Measurements from ENCODE around the gene ZFAND3. TPM values are rescaled to one million over a fixed set of nuclear protein-coding genes. Genes with fewer than 3 reads are reported as not detected.

The ZFAND3 gene
- total and polyA plus RNA-seq, 8 donors = 19.8 to 164 (median 37.3) TPM

DNA sequence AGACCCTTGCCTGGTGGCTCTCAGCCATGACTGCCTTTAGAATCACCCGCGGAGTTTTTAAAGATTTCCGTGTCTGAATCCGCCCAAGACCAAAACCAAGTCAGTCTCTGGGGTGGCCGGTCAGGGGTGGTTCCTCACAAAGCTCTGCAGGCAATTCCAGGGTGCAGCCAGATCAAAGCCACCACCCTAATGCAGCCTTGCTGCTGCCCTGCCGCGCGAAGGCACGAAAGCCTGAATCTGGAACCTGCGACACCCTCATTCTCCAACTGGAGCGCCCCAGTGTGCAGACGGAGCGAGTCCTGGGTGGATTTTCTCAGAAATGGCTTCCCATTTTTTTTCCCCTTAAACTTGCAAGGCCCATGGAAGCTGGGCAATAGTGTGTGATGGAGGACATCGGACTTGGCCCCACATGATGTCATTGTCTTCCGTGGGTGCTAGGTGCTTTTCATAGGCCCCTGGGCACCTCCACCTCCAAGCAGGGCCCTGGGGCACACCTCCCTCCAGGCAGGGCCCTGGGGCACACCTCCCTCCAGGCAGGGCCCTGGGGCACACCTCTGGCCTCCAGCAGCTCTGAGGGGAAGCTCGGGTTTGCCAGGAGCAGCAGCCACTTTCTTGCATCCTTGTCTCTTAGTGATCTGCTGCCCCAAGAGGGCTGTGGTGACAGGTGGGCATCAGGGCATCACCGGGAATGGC lies 343.1 kb downstream of the ZFAND3 start:
- no peak overlapping the region for H3K27ac ChIP-seq
- TF ChIP-seq POLR2A (IDR thresholded peaks at IDR 0.05) (no peak), POLR2AphosphoS5 (IDR thresholded peaks at IDR 0.05) (no peak), EP300 (IDR thresholded peaks at IDR 0.05) (no peak)
- TF ChIP-seq, protein P1, sequence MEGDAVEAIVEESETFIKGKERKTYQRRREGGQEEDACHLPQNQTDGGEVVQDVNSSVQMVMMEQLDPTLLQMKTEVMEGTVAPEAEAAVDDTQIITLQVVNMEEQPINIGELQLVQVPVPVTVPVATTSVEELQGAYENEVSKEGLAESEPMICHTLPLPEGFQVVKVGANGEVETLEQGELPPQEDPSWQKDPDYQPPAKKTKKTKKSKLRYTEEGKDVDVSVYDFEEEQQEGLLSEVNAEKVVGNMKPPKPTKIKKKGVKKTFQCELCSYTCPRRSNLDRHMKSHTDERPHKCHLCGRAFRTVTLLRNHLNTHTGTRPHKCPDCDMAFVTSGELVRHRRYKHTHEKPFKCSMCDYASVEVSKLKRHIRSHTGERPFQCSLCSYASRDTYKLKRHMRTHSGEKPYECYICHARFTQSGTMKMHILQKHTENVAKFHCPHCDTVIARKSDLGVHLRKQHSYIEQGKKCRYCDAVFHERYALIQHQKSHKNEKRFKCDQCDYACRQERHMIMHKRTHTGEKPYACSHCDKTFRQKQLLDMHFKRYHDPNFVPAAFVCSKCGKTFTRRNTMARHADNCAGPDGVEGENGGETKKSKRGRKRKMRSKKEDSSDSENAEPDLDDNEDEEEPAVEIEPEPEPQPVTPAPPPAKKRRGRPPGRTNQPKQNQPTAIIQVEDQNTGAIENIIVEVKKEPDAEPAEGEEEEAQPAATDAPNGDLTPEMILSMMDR (IDR thresholded peaks at IDR 0.05) = no peak
- H3K36me3 ChIP-seq = peaks cover 0 to 12% (median 4%) of the 10 kb centered on the region in 4 donors
- no peak for DNase-seq
- intact Hi-C loops (cut with DNase I; ENCODE audit: low total_unique reads) = no loop called here
- no peaks in the 10 kb centered on the region for H3K9me3 ChIP-seq
- no peaks in the 10 kb centered on the region for H3K27me3 ChIP-seq
- no peak overlapping the region for H3K4me3 ChIP-seq
- peaks cover 0 to 6% (median 0%) of the 10 kb centered on the region in 4 donors for H3K4me1 ChIP-seq
- WGBS, 5 donors = 94 to 95% (median 94%) methylated on average over 12 to 17 of the region's 17 CpGs

DNA sequence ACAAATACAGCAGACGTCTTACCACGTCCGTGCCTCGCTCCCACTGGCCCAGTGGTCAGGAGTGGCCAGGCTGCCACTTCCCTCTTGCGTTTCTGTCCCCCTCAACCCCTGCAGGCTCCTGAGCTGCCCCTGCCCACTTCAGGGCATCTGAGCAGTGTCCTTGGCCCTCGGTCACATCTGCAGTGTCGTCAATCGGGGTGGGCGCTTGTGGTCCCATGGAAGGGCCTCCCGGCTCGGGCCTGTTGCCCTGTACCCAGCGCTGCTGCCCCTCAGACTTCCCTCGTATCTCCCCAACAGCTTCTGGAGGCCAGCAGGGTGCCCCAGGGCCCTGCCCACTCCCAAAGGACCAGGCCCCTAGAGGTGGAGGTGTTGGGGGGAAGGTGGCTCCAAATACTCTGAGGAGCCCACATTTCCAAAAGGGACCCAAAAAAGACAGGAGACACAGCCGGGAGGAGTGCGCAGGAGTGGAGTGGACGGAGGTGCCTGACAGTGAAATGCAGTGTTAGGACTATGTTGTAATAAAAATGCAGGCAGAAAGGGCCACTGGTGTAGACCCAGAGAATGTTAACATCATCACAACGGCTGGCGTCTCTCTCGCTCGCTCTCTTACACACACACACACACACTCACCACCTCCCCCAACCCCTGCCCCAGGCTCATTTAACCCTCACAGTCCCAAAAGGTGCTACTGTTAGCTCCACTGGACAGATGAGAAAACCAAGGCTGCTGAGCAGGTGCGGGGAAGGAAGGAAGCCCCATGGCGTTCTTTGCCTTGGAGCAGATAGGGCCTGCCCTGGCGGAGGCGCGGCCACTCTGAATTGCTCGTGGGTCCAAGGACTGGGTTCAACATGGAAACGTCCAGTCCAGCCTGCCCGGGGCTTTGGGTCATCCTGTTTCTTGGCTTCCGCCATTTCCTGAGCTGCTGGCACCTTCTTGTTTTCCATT lies 343.9 kb downstream of the ZFAND3 start:
- intact Hi-C loops (cut with DNase I; ENCODE audit: low total_unique reads) = no loop called here
- Histone ChIP-seq H3K4me3 (no peak overlapping the region), H3K4me1 (peaks cover 0 to 6% (median 0%) of the 10 kb centered on the region in 4 donors), H3K36me3 (peaks cover 0 to 12% (median 4%) of the 10 kb centered on the region in 4 donors), H3K27me3 (no peaks in the 10 kb centered on the region), H3K9me3 (no peaks in the 10 kb centered on the region), H3K27ac (no peak overlapping the region)
- DNase-seq = no peak
- WGBS, 5 donors = 77 to 84% (median 82%) methylated on average over 29 of the region's 29 CpGs
- TF ChIP-seq POLR2A (IDR thresholded peaks at IDR 0.05) = no peak
- no peak for TF ChIP-seq EP300 (IDR thresholded peaks at IDR 0.05)
- TF ChIP-seq, protein P1 (IDR thresholded peaks at IDR 0.05) = no peak
- no peak for TF ChIP-seq POLR2AphosphoS5 (IDR thresholded peaks at IDR 0.05)

DNA sequence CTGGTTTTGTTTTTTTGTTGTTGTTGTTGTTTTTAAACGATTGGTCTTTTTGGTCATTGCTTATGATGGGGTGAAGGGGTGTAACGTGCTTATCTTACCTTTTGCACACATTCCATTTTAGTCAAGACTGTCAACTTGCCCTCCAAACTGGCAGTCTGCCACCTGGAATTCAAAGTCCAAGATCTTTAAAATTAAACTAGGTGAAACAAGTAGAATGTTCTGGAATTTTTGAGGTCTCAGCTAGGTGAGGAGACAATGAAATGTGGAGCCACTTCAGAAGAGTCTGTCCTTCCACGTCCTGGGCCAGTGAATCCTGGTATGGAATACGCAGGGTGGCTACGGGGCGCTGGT lies 344.6 kb downstream of the ZFAND3 start:
- Histone ChIP-seq H3K9me3 (no peaks in the 10 kb centered on the region), H3K36me3 (peaks cover 0 to 12% (median 4%) of the 10 kb centered on the region in 4 donors), H3K4me3 (no peak overlapping the region), H3K27me3 (no peaks in the 10 kb centered on the region), H3K4me1 (peaks cover 0 to 6% (median 0%) of the 10 kb centered on the region in 4 donors), H3K27ac (no peak overlapping the region)
- WGBS, 5 donors = 70 to 86% (median 76%) methylated on average over 6 of the region's 6 CpGs
- no peak for DNase-seq
- intact Hi-C loops (cut with DNase I; ENCODE audit: low total_unique reads) = no loop called here
- TF ChIP-seq POLR2AphosphoS5 (IDR thresholded peaks at IDR 0.05) (no peak), POLR2A (IDR thresholded peaks at IDR 0.05) (no peak)

DNA sequence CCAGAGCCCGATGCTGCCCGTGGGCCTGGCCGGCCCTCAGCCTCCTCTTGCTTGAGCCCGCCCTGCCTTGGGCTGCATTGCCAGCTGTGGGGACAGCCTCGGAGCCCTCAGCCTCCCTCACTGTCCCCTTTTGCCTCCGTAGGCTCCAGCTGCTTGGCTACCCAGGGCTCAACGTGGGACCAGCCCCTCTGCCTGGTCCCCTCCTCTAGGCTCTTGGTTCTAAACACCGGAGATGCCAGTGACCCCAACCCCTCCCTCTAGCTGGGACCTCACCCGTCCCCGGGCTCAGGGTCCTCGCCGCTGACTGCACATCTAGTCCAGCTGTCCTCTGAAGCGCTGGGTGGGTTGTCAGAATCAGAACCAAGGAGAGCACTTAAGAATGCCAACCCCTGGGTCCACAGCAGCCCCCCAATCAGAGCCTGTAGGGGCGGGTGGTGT lies 345.2 kb downstream of the ZFAND3 start:
- Histone ChIP-seq H3K9me3 (no peaks in the 10 kb centered on the region), H3K27me3 (no peaks in the 10 kb centered on the region), H3K4me1 (peaks cover 0 to 10% (median 0%) of the 10 kb centered on the region in 4 donors), H3K27ac (no peak overlapping the region), H3K4me3 (no peak overlapping the region), H3K36me3 (peaks cover 0 to 12% (median 4%) of the 10 kb centered on the region in 4 donors)
- 93 to 96% (median 94%) methylated on average over 11 to 14 of the region's 14 CpGs for WGBS, 5 donors
- DNase-seq = no peak
- intact Hi-C loops (cut with DNase I; ENCODE audit: low total_unique reads) = no loop called here
- TF ChIP-seq POLR2AphosphoS5 (IDR thresholded peaks at IDR 0.05) (no peak), EP300 (IDR thresholded peaks at IDR 0.05) (no peak), POLR2A (IDR thresholded peaks at IDR 0.05) (no peak)
- TF ChIP-seq, protein P1 (IDR thresholded peaks at IDR 0.05) = no peak

Measured in stomach (tissue), 9 donors.